ENCODE results near the gene PITPNM3.

DNA sequence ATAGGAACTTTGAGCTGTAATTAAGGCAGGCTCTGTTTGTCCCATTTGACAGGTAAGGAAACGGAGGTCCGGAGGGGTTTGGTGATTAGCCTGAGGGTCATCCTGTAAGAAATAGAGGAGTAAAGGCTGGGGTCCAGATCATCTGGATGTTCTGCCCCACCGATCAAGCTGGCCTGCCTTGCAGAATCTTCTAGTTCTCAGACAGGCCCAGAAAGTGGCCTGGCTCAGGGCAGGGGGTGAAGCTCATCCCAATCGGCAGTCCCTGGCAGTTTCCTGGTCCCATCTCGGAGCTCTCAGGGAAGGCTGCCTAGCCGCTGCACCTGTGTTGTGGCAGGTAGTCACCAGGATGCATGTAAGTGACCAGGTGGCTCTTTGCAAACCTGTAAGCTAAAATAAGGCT, 107.9 kb downstream of the PITPNM3 start:
- TF ChIP-seq POLR2A (IDR thresholded peaks at IDR 0.05; ENCODE audit: low read depth, low read length) (no peak), TAF1 (IDR thresholded peaks at IDR 0.05; ENCODE audit: low read depth, low read length) (no peak), POLR2AphosphoS5 (IDR thresholded peaks at IDR 0.05; ENCODE audit: low read depth, low read length) (no peak), POU2F2 (IDR thresholded peaks at IDR 0.05; ENCODE audit: low read depth, low read length) (no peak), PAX5 (IDR thresholded peaks at IDR 0.05; ENCODE audit: insufficient read depth, low read length, severe bottlenecking) (no peak), SPI1 (IDR thresholded peaks at IDR 0.05; ENCODE audit: low read depth, low read length) (no peak)
